GM19193 (cell line): ENCODE data around the gene MALRD1.

ENCODE experiments used
- POLR2A ChIP-seq: IDR thresholded peaks from 4 replicates; pipeline ENCODE4 v1.6.1; 2011; ENCODE audit not compliant: insufficient read depth, insufficient read length; ENCODE audit errors: extremely low read depth

Gene MALRD1

GRCh38 chr10:19505320-19506312 is 457.0 kb downstream of the MALRD1 start:
- no peak for TF ChIP-seq POLR2A

GRCh38 chr10:19518109-19518508 is 469.5 kb downstream of the MALRD1 start:
- TF ChIP-seq POLR2A = no peak

DNA sequence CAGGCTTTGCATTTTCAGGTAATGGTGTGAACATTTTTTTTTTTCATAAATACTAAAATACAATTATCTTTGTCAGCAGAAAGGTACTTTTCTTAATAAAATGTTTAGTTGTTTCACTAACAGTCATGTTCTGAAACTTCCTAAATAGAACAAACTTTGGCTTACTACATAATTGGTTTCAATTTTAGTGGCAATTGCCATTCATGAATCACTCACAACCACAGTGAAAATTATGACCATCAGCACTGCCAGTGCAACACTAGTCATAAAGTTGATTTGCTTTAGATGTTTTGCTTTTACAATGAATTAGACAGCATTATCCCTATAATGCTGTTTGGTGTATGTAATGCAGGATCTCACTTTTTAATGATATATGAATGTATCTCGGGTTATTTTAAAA is 470.0 kb downstream of the MALRD1 start:
- TF ChIP-seq POLR2A = no peak

DNA sequence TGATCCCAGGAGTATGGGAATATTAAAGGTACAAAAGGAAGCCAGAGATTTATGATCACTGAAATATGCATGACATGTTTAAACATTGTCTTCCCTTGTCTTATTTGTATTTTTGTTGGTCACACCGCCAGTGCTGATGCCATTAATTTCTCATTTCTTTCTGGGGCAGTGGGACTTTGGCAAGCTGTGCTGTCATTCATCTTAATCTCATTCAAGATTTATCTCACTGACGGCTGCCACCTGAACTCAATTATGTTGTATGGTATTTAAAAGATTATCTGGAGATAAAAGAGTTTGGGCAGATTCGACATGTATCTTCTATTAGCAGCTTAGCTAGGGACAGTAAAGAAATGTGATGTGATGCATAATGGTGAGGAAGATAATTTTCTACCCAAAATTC is 482.7 kb downstream of the MALRD1 start:
- no peak for TF ChIP-seq POLR2A

DNA sequence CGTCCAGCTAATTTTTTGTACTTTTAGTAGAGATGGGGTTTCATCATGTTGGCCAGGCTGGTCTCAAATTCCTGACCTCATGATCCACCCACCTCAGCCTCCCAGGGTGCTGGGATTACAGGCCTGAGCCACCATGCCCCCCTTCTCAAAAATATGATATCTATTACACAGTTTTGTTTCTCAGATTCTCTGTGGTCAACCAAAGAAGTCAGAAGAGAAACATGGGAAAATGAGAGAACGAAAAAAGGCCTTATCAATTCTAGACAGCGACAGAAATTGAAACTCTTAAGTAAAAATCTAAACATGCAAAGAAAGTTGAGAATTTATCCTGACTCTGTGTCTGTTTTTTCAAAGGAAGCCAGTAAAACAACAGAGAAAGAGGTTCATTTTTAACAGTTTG is 483.8 kb downstream of the MALRD1 start:
- TF ChIP-seq POLR2A = no peak

- no peak for TF ChIP-seq POLR2A
These were observed 492.7 kb downstream of the MALRD1 start for GRCh38 chr10:19541299-19541698.

GRCh38 chr10:19546224-19546623 is 497.6 kb downstream of the MALRD1 start:
- no peak for TF ChIP-seq POLR2A

DNA sequence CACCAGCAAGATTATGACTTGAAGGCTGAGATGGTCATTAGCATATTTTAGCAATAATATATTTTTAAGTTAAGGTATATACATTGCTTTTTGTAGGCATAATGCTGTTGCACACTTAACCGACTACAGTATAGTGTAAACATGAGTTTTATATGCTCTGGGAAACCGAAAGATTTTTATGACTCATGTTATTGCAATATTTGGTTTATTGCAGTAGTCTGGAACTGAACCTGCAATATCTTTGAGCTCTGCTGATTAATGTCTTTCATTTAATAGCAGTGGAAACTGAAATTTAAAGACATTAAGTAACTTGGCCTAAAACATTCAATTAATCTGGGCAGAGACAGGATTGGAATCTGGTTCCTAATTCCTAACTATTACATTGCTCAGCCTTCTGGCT is 500.9 kb downstream of the MALRD1 start:
- no peak for TF ChIP-seq POLR2A

GRCh38 chr10:19556666-19557065 is 508.1 kb downstream of the MALRD1 start:
- no peak for TF ChIP-seq POLR2A

- TF ChIP-seq POLR2A = no peak
These were observed 512.6 kb downstream of the MALRD1 start for GRCh38 chr10:19561181-19561580.

DNA sequence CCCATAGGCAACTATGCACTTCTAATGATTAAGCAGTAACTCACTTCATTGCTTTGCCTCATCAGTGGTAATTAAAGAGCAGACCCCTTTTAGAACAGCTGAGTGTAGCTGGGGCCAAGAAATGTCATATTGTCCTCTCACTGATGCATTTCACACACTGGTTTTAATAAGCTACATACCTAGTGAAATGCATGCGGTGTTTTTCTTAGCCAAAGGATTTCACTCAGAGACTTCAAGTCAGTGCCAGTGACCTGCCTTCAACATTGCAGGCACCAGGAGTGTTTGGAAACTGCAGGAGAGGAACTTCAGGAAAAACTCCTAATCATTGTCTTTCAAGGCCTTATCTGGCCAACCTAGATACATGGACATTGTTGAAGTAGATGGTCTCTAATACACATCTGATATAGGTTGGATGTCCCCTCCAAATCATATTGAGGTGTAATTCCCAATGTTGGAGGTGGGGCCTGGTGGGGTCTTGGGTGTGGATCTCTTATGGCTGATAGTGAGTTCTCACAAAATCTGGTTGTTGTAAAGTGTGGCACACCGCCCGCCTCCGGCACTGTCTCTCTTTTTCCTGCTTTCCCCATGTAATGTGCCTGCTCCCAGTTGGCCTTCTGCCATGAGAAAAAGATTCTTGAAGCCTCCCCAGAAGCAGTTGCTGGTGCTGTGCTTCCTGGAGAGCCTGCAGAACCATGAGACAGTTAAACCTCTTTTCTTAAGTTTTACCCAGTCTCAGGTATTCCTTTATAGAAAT is 515.0 kb downstream of the MALRD1 start:
- TF ChIP-seq POLR2A = no peak

DNA sequence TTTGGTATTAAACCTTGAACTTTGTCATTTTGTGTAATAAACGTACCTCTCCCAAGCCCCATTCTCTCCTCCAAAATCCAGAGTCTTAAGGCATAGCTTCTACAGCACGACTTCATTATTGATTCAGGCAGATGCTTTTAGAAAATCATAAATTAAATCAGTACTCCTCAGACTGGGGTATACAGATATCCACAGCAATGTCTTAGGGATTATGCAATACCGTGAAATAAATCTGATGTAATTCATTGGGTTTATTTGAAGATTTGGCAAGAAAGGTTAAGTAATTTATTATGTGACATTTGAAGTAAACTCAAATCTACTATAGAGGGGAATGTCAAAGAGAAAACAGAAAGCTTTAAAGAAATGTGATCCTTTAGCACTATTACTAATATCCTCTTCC is 521.5 kb downstream of the MALRD1 start:
- TF ChIP-seq POLR2A = no peak

DNA sequence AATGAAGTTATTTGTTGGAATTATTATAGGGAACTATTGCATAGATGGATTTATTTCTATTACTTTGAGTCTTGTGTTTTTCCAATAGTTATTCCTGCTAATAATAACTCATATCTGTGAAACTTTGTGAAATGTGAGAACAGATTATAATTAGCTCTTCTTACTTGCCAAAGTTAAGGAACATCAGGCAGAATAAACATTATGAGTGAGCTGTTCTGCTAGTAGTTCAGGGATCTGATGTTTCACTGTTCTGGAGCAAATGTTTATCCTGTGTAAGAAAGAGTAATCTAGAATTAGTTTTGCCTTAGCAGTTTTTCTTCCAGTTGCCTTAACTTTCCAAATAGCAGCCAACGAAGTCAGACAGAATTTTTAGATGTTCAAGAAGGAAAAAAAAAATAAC is 522.4 kb downstream of the MALRD1 start:
- TF ChIP-seq POLR2A = no peak

DNA sequence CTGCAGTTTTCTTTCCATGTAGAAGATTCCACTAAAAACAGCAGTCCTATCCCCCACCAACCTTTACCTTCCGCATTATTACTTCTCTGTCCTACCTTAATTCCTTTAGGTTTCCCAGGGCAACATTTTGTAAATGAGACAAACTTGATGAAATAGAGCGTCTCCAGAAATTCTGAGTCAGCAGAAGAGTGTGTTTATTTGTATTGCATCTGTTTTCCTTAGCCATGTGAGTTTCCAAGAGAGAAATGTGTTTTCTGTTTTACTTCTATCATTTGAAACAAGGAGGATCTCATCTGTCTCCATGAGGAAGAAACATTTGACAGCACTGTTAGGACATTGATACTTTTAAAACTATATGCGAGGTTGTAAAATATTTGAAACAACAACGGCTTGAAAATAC is 523.5 kb downstream of the MALRD1 start:
- no peak for TF ChIP-seq POLR2A

- TF ChIP-seq POLR2A = no peak
These were observed 528.0 kb downstream of the MALRD1 start for GRCh38 chr10:19576576-19576975.

DNA sequence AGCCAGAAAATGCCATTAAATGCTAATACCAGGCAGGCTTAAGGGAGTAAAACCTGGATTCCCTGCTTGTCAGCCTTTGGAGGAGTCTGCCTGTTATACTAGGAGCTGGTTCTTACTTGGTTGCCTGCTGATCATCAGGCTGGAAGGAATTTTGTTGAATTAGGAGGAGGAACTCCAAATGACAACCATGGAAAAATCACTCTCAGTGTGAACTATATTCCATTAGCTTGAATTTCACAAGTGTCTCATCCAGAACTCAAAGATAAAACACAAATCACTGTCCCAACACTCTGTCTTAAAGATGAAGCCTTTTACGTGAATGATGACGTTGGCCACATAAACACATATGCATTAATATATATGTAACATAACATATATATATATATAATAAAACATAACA is 528.8 kb downstream of the MALRD1 start:
- no peak for TF ChIP-seq POLR2A
